Pulmonary artery endothelial cell (primary cell): Measurements from ENCODE around the gene PF4V1. TPM values are rescaled to one million over a fixed set of nuclear protein-coding genes. Genes with fewer than 3 reads are reported as not detected.

Source experiments
- DNase-seq: peaks from one replicate; pipeline ENCODE4 v3.0.0-alpha.2; 2011; ENCODE audit warnings: low read depth, low spot score
- total RNA-seq: library from RNA; depleted of rRNA; stranded (reverse); fragments of >200 nt; gene quantifications from 2 replicates; pipeline ENCODE4 v1.2.3, GENCODE V29; 2014

The PF4V1 gene
- total RNA-seq, 1 donor from 2014 or later = not detected

DNA sequence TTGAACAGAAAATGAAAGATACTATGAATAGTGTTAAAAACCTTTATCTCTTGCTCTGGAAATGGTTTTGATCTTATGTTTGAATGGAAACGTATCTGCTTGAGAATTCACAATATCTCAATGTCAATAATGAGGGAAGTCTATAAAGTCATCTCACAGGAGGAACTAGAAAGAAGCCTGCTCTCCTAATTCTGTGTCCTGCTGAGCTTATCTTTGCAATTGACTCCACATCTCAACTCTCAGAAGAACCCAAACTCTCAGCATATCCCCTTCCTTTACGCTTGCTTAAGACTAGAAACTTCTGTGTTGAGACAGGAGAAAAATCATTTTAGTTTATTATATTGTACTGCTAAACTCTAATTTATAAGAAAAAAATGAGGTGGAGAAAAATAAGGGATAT lies 8.3 kb upstream of the PF4V1 start:
- no peak for DNase-seq

GRCh38 chr4:73847526-73848182 lies 5.4 kb upstream of the PF4V1 start:
- no peak for DNase-seq

DNA sequence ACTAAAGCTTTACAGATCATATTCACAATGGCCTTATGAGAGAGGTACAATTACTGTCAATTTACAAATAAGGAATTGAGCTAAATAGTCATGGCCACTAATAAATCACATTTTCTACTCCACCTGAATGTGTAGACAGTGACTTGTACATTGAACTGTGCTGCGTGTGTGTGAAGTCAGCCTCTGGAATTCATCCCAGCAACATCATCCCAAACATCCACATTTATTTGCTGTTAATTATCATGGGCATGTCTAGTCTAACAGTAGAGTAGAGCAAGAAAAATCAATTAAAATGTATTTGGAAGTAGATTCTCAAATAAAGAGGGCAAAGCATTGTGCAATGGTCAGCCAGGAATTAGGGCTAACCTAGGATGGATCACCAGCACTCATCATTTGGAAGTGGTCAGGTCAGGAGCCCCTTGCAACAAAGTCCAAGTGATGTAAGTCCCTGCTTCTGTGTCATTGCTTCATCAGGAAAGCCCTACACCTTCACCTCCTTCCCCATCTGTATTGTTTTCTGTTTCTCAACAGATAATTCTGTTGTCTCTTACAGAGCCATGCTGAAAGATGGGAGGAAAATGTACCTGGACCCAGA lies 4.8 kb upstream of the PF4V1 start:
- no peak for DNase-seq

DNA sequence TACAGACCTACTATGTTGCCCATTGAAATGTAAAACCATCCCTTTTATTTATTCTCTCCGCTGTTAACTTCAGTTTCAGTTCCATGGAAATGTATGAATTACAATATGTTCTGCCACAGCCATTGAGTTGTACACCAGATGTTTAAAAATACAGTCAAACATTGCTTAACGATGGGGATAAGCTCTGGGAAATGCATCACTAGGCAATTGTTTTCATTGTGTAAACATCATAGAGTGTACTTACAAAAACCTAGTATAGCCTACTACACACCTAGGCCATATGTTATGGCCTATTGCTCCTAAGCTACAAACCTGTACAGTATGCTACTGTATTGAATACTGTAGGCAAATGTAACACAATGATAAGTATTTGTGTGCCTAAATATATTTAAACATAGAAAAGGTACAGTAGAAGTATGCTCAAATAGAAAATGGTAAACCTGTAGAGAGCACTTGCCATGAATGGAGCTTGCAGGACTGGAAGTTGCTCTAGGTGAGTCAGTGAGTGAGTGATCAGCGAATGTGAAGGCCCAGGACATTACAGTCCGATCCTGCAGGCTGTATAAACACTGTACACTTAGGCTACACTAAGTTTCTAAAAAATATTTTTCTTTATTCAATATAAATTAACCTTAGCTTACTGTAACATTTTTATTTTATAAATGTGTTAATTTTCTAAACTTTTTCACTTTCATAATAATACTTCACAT lies 2.7 kb upstream of the PF4V1 start:
- DNase-seq = no peak

GRCh38 chr4:73851293-73851692 lies 1.8 kb upstream of the PF4V1 start:
- no peak for DNase-seq

DNA sequence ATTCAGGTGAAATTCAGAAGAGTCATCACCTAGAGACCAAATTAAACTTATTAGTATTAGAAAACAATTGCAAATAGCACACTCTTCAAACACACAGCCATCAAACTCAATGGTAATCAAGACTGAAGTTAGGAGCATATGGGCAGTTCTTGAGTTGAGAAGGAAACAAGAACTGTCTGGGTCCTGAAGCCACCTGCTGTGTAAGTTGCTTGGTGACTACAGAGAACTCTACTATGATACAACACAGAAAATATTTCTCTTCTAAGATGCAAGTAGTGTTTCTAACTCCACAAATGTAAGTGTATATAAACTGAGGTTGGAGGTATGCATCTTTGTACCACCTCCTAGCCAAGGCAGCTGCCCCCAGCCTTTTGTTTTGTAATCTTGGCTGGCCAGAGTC lies 325 bp upstream of the PF4V1 start:
- no peak for DNase-seq

GRCh38 chr4:73853718-73854473 lies 800 bp downstream of the PF4V1 start:
- DNase-seq = no peak

- no peak for DNase-seq
Observed at GRCh38 chr4:73855406-73855805, 2.3 kb downstream of the PF4V1 start.

DNA sequence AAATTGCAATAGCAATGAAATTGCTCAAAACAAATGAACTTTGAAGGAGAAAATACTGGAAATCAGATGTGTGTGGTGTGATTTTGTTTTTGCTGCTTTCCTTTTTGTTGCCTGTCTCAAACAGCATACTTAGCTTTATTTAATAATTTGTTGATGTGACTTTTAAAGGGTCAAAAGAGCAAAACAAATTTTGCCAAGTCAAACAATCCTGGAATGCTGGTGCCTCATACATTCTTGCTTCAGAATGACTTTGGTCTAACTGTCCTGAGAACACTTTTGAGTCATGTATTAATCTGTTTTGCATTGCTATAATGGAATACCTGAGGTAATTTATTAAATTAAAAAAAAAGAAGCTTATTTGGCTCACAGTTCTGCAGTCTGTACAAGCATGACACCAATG lies 3.4 kb downstream of the PF4V1 start:
- no peak for DNase-seq

- no peak for DNase-seq
Observed at GRCh38 chr4:73859614-73860088, 6.6 kb downstream of the PF4V1 start.

- DNase-seq = no peak
Observed at GRCh38 chr4:73860181-73860580, 7.1 kb downstream of the PF4V1 start.

- no peak for DNase-seq
Observed at GRCh38 chr4:73860917-73861316, 7.8 kb downstream of the PF4V1 start.

DNA sequence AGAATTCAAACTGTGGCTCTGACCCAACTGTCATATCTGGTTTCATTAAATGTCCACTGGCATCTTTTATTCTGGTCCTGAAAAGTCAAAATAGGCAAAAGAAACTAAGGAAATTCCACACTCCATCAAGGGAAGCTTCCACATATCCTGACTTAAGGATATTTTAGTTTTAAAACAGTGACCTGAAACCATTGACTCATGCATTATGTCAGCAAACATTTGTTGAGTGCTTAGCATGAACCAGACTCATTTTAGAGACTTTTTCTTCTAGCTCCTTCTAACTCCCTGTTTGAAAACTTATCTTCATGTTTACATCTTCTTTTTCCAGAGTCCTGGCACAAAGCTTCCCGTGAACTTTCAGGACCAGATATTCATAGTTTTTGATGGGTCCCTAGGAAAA lies 9.2 kb downstream of the PF4V1 start:
- no peak for DNase-seq

DNA sequence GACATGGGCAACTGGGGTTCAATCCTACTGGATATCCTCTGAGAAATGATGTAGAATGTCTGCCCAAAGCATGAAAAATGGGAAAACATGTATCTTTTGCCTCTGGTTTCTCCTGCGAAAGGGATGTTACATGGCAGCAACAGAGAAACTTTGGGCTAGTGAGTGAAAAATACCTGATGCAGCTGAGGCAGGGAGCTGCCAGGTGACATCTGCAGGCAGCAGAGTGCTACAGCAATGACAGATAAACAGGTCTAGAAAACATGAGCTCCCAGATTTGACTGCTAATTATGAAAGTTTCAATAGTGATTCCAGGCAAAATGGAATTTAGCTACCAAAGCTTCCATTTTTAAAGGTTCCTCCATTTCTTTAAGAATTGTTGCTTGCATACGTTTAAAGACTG lies 11.3 kb downstream of the PF4V1 start:
- DNase-seq = no peak

GRCh38 chr4:73864961-73865360 lies 11.9 kb downstream of the PF4V1 start:
- no peak for DNase-seq

DNA sequence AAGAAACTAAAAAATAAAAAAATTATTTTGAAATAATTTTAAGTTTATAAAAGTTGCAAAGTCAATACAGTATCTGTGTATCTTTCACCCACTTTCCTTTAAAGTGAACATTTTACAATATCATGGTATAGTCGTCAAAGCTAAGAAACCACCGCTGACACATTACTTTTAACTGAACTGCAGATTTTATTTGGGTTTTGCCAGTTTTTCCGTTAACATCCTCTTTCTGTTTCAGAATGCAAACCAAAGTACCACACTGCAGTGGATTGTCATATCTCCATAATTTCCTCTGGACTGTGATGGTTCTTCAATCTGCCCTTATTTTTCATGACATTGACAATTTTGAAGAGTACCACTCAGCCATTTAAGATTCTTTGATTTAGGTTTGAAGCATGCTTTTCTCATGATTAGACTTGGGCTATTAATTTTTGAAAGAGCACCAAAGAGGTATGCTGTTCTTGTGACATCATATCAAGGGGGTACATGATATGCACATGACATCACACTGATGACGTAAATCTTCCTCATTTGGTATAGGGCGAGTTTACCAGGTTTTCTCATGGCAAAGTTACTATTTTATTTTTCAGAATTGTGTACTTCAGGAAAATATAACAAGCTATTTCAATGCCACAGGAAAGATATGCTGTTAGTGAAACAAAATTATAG lies 12.5 kb downstream of the PF4V1 start:
- DNase-seq = no peak

GRCh38 chr4:73866246-73866645 lies 13.2 kb downstream of the PF4V1 start:
- no peak for DNase-seq

DNA sequence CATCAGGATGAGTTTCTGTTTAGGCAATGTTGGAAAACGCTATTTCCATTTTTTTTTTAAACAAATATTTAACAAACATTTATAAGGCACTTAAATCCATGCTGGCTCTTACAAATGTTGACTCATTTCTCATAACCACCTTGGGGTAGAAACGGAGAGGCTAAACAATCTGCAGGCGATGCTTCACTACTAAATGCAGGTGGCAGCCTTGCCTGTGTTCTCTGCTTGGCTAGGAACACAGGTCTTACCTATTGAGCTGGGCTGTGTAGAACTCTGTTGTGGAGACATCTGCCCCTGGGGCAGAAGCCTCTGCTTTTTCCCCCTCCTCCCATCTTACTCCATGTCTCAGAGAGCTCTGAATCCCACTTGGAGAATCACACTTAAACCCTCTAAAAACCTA lies 14.7 kb downstream of the PF4V1 start:
- no peak for DNase-seq

GRCh38 chr4:73868206-73869129 lies 15.4 kb downstream of the PF4V1 start:
- no peak for DNase-seq
